Activated CD8-positive, alpha-beta memory T cell treated with anti-CD3 and anti-CD28 coated beads for 1 hour (primary cell): Measurements from ENCODE around the gene PI4KA.
A peak's percentile ranks its signal among the peaks of the same experiment; 100 is the strongest.

Source experiments
- DNase-seq, 2 donors: peaks; one replicate each; pipeline ENCODE4 v3.0.0-alpha.2; 2020; ENCODE audit warnings: low read depth in 1 of 2; ENCODE audit errors: extremely low read depth in 1 of 2

Gene PI4KA

GRCh38 chr22:20818471-20818870, 40.1 kb downstream of the PI4KA start:
- no peak for DNase-seq

- no peak for DNase-seq
Measured at GRCh38 chr22:20816559-20816958, 42.1 kb downstream of the PI4KA start.

- no peak for DNase-seq
Measured at GRCh38 chr22:20815477-20816050, 43.0 kb downstream of the PI4KA start.

GRCh38 chr22:20814221-20814808, 44.3 kb downstream of the PI4KA start:
- DNase-seq = no peak

- DNase-seq = no peak
Measured at GRCh38 chr22:20813056-20813455, 45.6 kb downstream of the PI4KA start.

GRCh38 chr22:20811971-20812660, 46.5 kb downstream of the PI4KA start:
- DNase-seq = no peak

GRCh38 chr22:20811171-20811570, 47.4 kb downstream of the PI4KA start:
- DNase-seq = no peak

- peak in 1 of 2 donors; percentile 25 for DNase-seq
Measured at GRCh38 chr22:20810645-20811044, 48.0 kb downstream of the PI4KA start.

- no peak for DNase-seq
Measured at GRCh38 chr22:20809538-20810185, 48.9 kb downstream of the PI4KA start.

- no peak for DNase-seq
Measured at GRCh38 chr22:20808844-20809243, 49.8 kb downstream of the PI4KA start.

- no peak for DNase-seq
Measured at GRCh38 chr22:20807315-20807752, 51.3 kb downstream of the PI4KA start.

- no peak for DNase-seq
Measured at GRCh38 chr22:20805972-20806471, 52.6 kb downstream of the PI4KA start.

GRCh38 chr22:20804650-20805049, 54.0 kb downstream of the PI4KA start:
- no peak for DNase-seq

GRCh38 chr22:20803696-20804324, 54.8 kb downstream of the PI4KA start:
- DNase-seq = no peak

- no peak for DNase-seq
Measured at GRCh38 chr22:20802922-20803553, 55.6 kb downstream of the PI4KA start.

GRCh38 chr22:20802452-20802851, 56.2 kb downstream of the PI4KA start:
- DNase-seq = no peak

- no peak for DNase-seq
Measured at GRCh38 chr22:20799449-20799848, 59.2 kb downstream of the PI4KA start.

- DNase-seq = no peak
Measured at GRCh38 chr22:20798974-20799373, 59.6 kb downstream of the PI4KA start.

- no peak for DNase-seq
Measured at GRCh38 chr22:20798218-20798617, 60.4 kb downstream of the PI4KA start.

- no peak for DNase-seq
Measured at GRCh38 chr22:20796731-20797130, 61.9 kb downstream of the PI4KA start.
